Measurements from ENCODE around the gene SIGLEC7.
"Not testable (repeated sequence)": the region's sequence is repeated elsewhere in the genome, so short reads cannot be mapped to it uniquely, and the experiment has no call there.

SIGLEC7 gene

DNA sequence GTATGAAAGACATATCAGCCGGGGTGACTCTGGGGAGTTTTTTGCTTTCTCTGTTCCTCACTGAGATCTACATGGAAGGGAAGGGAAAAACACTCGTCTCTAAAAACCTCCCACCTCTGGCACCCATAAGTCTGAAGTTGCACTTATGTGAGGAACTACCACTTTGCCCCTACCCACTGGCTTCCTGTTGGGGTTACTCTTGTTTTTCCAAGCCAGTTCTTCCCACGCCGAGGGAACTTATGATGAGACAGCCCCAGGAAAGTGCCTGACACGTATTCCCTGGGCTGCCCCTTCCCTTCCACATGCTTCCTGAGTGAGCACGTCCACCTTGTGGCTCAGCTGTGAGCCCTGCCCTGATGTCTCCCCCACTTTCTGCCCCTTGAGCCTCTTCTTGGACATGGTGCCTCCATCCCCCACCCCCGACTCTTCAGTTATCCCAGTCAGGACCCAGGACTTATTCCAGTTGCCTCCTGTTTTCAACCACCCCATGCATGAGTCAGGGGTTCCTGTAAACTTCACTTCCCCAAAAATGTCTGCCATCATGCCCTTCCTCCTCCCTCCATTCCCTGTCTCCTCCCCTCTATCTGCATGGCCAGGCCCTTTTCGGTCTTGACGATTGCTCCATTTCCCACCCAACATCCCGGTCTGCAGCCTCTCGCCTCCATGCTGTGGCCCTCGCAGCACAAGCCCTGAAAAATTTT, 5.1 kb upstream of the SIGLEC7 start:
- Histone ChIP-seq H3K4me1 (ENCODE audit: control insufficient read depth, insufficient read depth, low read length, poor library complexity, severe bottlenecking) (peaks cover 3% of the 10 kb centered on the region), H3K36me3 (ENCODE audit: control insufficient read depth, insufficient read depth, low read length) (no peaks in the 10 kb centered on the region), H3K9me3 (ENCODE audit: control insufficient read depth, low read length) (no peaks in the 10 kb centered on the region), H3K4me3 (ENCODE audit: insufficient read depth, low read depth, low read length, poor library complexity, severe bottlenecking) (no peak overlapping the region), H3K27ac (ENCODE audit: insufficient read depth, low read length, poor library complexity, severe bottlenecking) (no peak overlapping the region), H3K27me3 (replicated peaks; ENCODE audit: control insufficient read depth, insufficient read depth, low read length, poor library complexity, severe bottlenecking) (no peaks in the 10 kb centered on the region)
- no peak for DNase-seq

- no peak for DNase-seq
- Histone ChIP-seq H3K27me3 (replicated peaks; ENCODE audit: control insufficient read depth, insufficient read depth, low read length, poor library complexity, severe bottlenecking) (no peaks in the 10 kb centered on the region), H3K27ac (ENCODE audit: insufficient read depth, low read length, poor library complexity, severe bottlenecking) (no peak overlapping the region), H3K9me3 (ENCODE audit: control insufficient read depth, low read length) (no peaks in the 10 kb centered on the region), H3K4me3 (ENCODE audit: insufficient read depth, low read depth, low read length, poor library complexity, severe bottlenecking) (no peak overlapping the region), H3K36me3 (ENCODE audit: control insufficient read depth, insufficient read depth, low read length) (no peaks in the 10 kb centered on the region), H3K4me1 (ENCODE audit: control insufficient read depth, insufficient read depth, low read length, poor library complexity, severe bottlenecking) (no peaks in the 10 kb centered on the region)
Measured at GRCh38 chr19:51137792-51138425, 4.2 kb upstream of the SIGLEC7 start.

DNA sequence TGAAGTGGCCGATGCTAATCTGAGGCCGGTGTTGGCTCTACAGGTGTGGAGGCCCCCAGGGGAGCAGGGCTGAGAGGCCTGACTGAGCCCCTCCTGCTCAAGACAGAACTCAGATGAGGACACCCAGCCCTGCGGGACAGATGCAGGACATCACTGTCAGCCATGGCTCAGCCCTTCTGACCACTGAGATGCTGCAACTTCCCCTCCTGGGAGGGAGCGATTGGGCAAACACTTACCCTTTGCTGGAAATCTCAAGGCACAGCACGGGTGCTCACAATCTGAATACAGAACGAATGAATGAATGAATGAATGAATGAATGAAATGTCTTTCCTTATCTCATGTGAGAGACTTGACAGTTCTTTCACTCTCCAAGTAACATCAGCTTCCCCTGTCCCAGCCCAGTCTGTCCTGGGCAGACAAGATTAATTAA, 3.5 kb upstream of the SIGLEC7 start:
- no peak overlapping the region for H3K27ac ChIP-seq (ENCODE audit: insufficient read depth, low read length, poor library complexity, severe bottlenecking)
- no peaks in the 10 kb centered on the region for H3K27me3 ChIP-seq (replicated peaks; ENCODE audit: control insufficient read depth, insufficient read depth, low read length, poor library complexity, severe bottlenecking)
- no peaks in the 10 kb centered on the region for H3K9me3 ChIP-seq (ENCODE audit: control insufficient read depth, low read length)
- no peak overlapping the region for H3K4me3 ChIP-seq (ENCODE audit: insufficient read depth, low read depth, low read length, poor library complexity, severe bottlenecking)
- no peaks in the 10 kb centered on the region for H3K4me1 ChIP-seq (ENCODE audit: control insufficient read depth, insufficient read depth, low read length, poor library complexity, severe bottlenecking)
- no peaks in the 10 kb centered on the region for H3K36me3 ChIP-seq (ENCODE audit: control insufficient read depth, insufficient read depth, low read length)
- no peak for DNase-seq

DNA sequence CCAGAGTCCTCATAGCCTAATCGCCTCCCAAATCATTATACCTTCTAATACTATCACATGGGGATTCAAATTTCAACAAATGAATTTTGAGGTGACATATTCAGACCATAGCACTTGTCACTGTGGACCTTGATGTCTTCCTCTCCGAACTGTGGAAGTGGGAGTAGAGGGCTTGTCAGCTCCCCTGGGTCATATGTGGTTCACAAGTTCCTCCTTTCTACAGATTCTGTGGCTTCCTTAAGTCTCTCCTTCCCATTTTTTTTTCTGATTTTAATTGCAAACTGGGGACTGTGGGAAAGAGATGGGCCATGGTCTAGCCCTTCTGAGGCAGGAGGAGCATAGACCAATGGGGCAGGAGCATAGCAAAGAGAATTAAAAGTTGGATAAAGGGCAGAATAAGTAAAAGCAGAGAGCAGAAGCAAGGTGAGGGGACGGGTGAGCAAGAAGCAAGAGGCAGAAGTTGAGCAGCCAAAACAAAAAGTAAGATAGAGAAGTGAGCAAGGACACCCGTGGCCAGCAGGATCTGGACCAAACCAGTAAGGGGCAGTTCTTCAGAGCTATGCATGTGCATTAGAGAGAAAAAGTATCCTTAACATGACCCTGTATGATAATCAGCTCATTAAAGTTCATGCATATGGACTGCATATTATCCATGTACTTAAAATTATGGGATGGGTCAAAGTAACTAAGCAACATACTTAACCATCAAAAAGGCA, 2.6 kb upstream of the SIGLEC7 start:
- Histone ChIP-seq H3K4me3 (ENCODE audit: insufficient read depth, low read depth, low read length, poor library complexity, severe bottlenecking) (no peak overlapping the region), H3K36me3 (ENCODE audit: control insufficient read depth, insufficient read depth, low read length) (no peaks in the 10 kb centered on the region), H3K4me1 (ENCODE audit: control insufficient read depth, insufficient read depth, low read length, poor library complexity, severe bottlenecking) (no peaks in the 10 kb centered on the region), H3K9me3 (ENCODE audit: control insufficient read depth, low read length) (no peaks in the 10 kb centered on the region), H3K27me3 (replicated peaks; ENCODE audit: control insufficient read depth, insufficient read depth, low read length, poor library complexity, severe bottlenecking) (no peaks in the 10 kb centered on the region), H3K27ac (ENCODE audit: insufficient read depth, low read length, poor library complexity, severe bottlenecking) (no peak overlapping the region)
- DNase-seq, result no peak

DNA sequence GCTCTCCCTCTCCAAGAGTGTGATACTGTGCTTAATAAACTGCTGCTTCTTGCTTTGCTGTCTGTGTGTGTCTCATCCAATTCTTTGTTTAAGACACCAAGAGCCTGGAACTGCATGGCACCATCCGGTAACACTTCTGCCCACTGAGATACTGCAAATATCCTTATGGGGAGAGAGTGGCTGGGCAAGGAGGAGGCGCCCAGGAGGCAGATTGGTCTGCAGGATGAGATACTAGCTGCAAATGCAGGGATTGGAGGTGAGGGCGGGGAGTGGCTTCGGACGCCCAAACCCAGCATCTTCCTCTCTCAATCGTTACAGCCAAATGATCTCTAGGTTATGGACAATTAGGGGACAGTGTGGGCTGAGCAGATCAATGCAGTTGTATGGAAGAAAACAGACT, 1.7 kb upstream of the SIGLEC7 start:
- Histone ChIP-seq H3K27me3 (replicated peaks; ENCODE audit: control insufficient read depth, insufficient read depth, low read length, poor library complexity, severe bottlenecking) (no peaks in the 10 kb centered on the region), H3K4me1 (ENCODE audit: control insufficient read depth, insufficient read depth, low read length, poor library complexity, severe bottlenecking) (no peaks in the 10 kb centered on the region), H3K27ac (ENCODE audit: insufficient read depth, low read length, poor library complexity, severe bottlenecking) (no peak overlapping the region), H3K36me3 (ENCODE audit: control insufficient read depth, insufficient read depth, low read length) (no peaks in the 10 kb centered on the region), H3K9me3 (ENCODE audit: control insufficient read depth, low read length) (no peaks in the 10 kb centered on the region), H3K4me3 (ENCODE audit: insufficient read depth, low read depth, low read length, poor library complexity, severe bottlenecking) (no peak overlapping the region)
- no peak for DNase-seq

- H3K4me1 ChIP-seq (ENCODE audit: control insufficient read depth, insufficient read depth, low read length, poor library complexity, severe bottlenecking), result no peaks in the 10 kb centered on the region
- DNase-seq, result no peak
- H3K36me3 ChIP-seq (ENCODE audit: control insufficient read depth, insufficient read depth, low read length), result no peaks in the 10 kb centered on the region
- H3K27ac ChIP-seq (ENCODE audit: insufficient read depth, low read length, poor library complexity, severe bottlenecking), result no peak overlapping the region
- no peaks in the 10 kb centered on the region for H3K27me3 ChIP-seq (replicated peaks; ENCODE audit: control insufficient read depth, insufficient read depth, low read length, poor library complexity, severe bottlenecking)
- no peaks in the 10 kb centered on the region for H3K9me3 ChIP-seq (ENCODE audit: control insufficient read depth, low read length)
- H3K4me3 ChIP-seq (ENCODE audit: insufficient read depth, low read depth, low read length, poor library complexity, severe bottlenecking), result no peak overlapping the region
Measured at GRCh38 chr19:51141181-51141580, 920 bp upstream of the SIGLEC7 start.

DNA sequence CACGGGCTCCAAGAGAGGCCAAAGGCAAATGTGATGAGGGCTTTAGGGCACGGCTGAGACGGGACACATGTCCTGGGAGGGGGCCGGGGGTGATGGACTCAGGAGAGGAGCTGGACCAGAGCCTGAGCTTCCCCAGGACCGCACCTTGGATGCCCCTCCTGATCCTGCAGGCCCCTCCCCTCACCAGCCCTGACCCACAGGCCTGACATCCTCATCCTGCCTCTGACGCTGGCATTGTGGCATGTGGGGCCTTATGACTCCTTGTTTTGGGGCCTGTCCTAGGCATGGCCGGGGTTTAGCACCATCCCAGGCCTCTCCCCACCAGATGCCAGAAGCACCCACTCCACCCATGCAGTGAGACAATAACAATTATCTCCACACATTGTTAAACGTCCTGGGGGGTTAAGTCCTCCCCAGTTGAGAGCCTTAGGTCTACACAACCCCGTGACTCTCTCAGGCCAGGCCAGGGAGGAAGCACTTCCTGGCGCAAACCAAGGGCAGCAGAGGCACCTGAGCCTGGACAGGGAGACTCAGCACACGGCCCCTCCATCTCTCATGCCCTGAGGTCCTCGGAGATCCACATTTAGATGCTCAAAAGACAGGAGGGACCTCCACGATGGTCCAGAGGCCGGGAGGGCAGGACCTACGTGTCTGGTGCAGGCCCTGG, 841 bp downstream of the SIGLEC7 start:
- H3K9me3 ChIP-seq (ENCODE audit: control insufficient read depth, low read length); DNase-seq; H3K27ac ChIP-seq (ENCODE audit: insufficient read depth, low read length, poor library complexity, severe bottlenecking); H3K4me3 ChIP-seq (ENCODE audit: insufficient read depth, low read depth, low read length, poor library complexity, severe bottlenecking); H3K4me1 ChIP-seq (ENCODE audit: control insufficient read depth, insufficient read depth, low read length, poor library complexity, severe bottlenecking); H3K36me3 ChIP-seq (ENCODE audit: control insufficient read depth, insufficient read depth, low read length); H3K27me3 ChIP-seq (replicated peaks; ENCODE audit: control insufficient read depth, insufficient read depth, low read length, poor library complexity, severe bottlenecking): not testable (repeated sequence)

DNA sequence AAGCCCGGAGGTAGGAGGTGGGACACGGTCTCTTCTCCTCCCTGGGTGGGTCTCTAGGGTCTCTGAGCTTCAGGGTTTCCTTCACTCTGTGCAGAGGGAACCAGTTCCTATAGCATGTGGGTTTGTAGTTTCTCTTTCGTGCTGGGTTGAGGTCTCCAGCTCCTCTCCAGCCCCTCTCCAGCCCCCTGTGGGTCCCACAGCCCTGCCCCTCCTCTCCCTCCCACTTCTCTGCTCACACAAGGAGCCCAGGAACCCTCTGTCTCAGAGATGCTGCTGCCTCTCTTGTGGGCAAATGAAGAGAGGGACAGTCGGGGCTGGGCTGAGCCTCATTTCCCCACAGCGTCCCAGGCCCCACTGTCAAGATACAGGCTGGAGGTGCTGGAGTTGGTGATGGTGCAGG, 1.4 kb downstream of the SIGLEC7 start:
- Histone ChIP-seq H3K27ac (ENCODE audit: insufficient read depth, low read length, poor library complexity, severe bottlenecking) (no peak overlapping the region), H3K4me1 (ENCODE audit: control insufficient read depth, insufficient read depth, low read length, poor library complexity, severe bottlenecking) (no peaks in the 10 kb centered on the region), H3K9me3 (ENCODE audit: control insufficient read depth, low read length) (no peaks in the 10 kb centered on the region), H3K27me3 (replicated peaks; ENCODE audit: control insufficient read depth, insufficient read depth, low read length, poor library complexity, severe bottlenecking) (no peaks in the 10 kb centered on the region), H3K36me3 (ENCODE audit: control insufficient read depth, insufficient read depth, low read length) (no peaks in the 10 kb centered on the region), H3K4me3 (ENCODE audit: insufficient read depth, low read depth, low read length, poor library complexity, severe bottlenecking) (no peak overlapping the region)
- DNase-seq, result no peak

DNA sequence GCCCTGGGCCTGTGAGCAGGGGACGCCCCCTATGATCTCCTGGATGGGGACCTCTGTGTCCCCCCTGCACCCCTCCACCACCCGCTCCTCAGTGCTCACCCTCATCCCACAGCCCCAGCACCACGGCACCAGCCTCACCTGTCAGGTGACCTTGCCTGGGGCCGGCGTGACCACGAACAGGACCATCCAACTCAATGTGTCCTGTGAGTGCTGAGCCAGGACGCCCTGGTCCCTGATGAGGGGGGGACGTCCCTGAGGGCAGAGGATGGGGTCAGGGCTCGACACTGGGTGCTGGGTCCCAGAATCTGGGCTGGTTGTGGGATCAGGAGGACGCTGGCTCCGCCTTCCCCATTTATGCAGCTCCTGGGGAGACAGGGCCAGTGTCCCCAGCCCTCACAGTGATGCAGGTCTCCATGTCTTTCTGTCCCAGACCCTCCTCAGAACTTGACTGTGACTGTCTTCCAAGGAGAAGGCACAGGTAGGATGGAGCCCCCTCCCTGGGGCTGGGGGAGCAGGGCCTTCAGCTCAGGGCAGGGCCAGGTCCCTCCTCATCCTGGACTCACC, 2.5 kb downstream of the SIGLEC7 start:
- Histone ChIP-seq H3K4me1 (ENCODE audit: control insufficient read depth, insufficient read depth, low read length, poor library complexity, severe bottlenecking) (no peaks in the 10 kb centered on the region), H3K27me3 (replicated peaks; ENCODE audit: control insufficient read depth, insufficient read depth, low read length, poor library complexity, severe bottlenecking) (no peaks in the 10 kb centered on the region), H3K36me3 (ENCODE audit: control insufficient read depth, insufficient read depth, low read length) (no peaks in the 10 kb centered on the region), H3K9me3 (ENCODE audit: control insufficient read depth, low read length) (no peaks in the 10 kb centered on the region), H3K4me3 (ENCODE audit: insufficient read depth, low read depth, low read length, poor library complexity, severe bottlenecking) (no peak overlapping the region), H3K27ac (ENCODE audit: insufficient read depth, low read length, poor library complexity, severe bottlenecking) (no peak overlapping the region)
- no peak for DNase-seq

Data from effector memory CD4-positive, alpha-beta T cell (primary cell).